Stimulated activated CD4-positive, alpha-beta T cell treated with anti-CD3 and anti-CD28 coated beads, Interleukin-12 subunit alpha, Interleukin-12 subunit beta, amount 100 ng/mL, for 4 hours (primary cell): ENCODE measurements around the gene RAP1GDS1.
"Not testable (repeated sequence)": the region's sequence is repeated elsewhere in the genome, so short reads cannot be mapped to it uniquely, and the experiment has no call there.

Experiments used
- DNase-seq: peaks from one replicate; pipeline ENCODE4 v3.0.0-alpha.2; 2020

RAP1GDS1 gene

DNA sequence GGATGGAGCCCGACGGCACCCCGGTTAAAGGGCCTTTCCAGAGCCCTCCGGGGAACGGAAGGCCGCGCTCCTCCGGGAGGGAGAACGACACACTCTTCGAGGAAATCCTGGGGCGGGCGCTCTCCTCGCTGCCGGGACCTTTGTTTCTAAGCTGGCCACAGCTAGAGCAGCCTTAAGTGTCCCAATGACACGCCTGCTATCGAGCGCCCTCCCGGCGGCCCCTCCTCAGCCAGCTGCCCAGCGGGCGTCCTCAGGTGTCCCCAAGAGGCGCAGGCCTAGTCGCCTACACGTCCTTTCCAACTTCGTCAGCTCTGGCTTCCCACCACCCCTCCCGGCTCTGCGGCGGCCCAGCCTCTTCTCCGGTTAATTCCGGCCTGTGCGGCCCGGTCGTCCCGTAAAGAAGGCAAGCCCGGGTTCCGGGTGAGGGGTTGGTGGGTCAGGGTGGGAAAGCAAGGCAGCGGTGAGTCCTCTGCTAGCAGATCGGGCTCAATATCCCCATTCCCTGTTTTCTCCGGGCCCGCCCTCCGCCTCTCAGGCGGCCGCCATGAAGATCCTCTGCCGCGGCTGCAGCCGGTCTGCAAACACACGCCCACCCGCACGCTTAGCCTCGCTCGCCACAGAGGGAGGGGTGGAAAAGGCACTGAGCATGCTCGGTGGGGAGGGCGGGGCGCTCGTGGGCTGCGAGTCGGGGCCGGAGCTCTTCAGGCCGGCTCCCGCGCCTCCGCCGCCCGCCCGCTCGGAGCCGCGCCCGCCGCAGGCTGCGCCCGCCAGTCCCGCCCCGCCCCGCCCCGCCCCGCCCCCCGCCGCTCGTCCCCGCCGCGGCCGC lies at the start of gene RAP1GDS1:
Gene RAP1GDS1 (plus strand): TSS at position 806 of the 826 bp plus-strand sequence. CDS start 182 bp downstream, outside the sequence.
- peak; percentile 93 for DNase-seq

DNA sequence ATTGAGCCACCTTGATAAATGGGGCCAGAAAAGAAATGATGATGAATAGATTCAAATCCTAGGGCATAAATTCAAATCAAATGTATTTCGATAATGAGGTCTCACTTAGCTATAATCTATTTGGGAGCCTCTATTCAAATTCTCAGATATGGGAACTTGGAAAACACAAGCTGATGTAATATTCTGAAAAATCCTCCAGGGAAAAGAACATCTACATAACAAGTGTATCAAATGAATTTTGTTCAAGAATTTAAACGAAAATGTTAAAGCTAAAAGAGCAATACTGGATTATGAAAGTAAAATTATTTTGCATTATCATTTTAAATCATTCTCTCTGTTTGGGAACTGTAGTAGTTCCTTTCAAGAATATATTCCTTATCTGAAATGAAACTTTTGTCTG lies 38.9 kb upstream of the RAP1GDS1 start:
- DNase-seq = no peak

DNA sequence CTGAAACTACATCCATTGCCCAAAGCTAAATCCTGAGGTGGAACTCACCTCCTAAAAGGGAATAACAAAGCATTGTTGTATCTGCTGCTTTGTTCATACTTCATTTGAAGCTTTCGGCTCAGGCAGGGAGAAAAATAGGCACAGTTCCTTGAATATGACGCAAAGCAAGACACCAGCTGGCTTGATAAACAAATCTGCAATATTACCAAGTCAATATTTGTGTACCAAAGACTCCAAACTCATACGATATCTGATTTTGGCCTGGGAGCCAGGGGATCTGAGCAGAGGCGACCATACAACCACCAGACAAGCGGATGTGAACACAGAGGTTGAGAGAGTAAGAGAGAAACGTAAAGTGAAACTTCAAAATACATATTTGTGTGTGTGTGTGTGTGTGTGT lies 34.8 kb upstream of the RAP1GDS1 start:
- DNase-seq = no peak

DNA sequence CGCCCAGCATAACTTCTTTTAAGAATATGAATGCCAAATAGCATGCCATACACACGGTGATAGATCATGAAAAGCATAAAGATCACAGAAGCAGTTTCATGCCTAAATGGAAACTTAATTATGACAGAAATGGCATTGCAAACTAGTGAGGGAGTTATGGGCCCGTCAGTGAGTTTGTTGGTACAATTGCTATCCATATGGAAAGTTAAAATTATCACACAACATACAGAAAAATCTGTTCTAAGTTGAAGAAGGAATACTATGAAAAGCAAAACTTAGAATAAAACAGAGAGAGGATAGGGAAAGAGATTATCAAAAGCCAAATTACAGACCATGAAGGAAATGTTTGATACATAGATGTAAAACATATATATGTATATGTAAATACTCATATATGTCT lies 30.2 kb upstream of the RAP1GDS1 start:
- DNase-seq = no peak

DNA sequence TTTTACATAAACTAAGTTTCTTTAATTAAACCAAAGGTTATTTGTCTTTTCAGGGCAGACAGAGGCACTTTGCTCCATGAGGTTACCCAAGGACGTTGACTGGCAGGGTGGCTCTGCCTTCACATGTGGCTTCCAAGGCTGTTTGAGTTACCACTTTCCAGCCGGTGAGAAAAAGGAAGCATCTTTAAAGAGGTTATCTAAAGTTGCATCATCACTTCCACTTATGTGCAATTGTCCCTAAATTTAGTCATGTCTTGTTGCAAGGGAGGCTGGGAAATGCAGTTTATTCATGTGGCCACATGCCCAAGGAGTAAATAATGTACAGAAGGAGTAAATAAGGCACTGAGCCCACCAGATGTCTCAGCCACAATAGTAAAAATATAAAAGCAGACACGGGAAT lies 29.0 kb upstream of the RAP1GDS1 start:
- DNase-seq = no peak

DNA sequence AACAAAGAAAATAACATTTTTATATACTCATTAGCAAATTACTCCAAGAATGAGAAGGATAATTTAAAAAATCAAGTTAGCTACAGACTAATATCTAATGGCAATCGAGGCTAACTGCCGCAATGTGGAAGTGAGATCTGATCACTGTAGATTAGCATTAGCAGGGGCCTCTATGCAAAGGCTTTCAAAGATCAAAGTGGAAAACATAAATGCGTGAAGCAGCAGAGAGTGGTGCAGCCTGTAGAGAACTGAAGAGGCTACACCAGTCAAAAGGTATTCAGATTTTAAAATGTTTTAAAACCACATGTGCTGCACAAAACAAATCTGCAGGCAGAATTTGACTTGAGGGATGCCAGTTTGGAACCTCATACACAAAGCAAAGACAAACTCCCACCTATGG lies 24.0 kb upstream of the RAP1GDS1 start:
- no peak for DNase-seq

DNA sequence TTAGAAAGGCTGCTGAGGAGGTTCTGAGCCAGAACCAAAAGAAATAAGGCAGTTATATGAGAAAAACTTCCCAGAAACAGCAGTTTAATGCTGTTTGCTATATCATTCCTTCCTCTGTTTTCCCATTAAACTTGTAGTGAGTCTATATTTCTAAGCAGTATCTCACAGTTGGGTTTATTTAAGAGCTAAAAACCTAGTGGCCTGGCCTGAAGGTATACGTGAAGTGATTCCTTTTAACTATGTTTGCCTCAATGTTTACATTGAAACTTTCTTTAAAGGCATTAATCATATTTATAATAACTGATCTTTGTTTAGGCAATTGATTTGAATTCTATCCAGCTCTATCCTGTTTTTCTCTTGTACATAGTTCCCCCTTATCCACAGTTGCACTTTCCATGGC lies 19.1 kb upstream of the RAP1GDS1 start:
- DNase-seq = no peak

DNA sequence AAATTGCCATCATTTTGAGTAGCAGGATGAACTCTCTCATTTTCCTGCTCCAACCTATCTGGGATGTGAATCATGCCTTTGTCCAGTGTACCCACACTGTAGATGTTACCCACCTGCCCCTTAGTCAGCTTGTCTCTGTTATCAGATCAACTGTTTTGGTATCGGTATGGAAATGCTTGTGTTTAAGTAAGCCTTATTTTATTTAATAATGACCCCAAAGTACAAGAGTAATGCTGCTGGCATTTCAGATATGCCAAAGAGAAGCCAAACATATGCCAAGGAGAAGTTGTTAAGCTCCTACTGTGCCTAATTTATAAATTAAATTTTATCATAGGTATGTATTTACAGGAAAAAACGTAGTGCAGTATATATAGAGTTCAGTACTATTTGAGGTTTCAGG lies 18.6 kb upstream of the RAP1GDS1 start:
- DNase-seq = no peak

GRCh38 chr4:98245226-98245625 lies 16.0 kb upstream of the RAP1GDS1 start:
- DNase-seq = no peak

DNA sequence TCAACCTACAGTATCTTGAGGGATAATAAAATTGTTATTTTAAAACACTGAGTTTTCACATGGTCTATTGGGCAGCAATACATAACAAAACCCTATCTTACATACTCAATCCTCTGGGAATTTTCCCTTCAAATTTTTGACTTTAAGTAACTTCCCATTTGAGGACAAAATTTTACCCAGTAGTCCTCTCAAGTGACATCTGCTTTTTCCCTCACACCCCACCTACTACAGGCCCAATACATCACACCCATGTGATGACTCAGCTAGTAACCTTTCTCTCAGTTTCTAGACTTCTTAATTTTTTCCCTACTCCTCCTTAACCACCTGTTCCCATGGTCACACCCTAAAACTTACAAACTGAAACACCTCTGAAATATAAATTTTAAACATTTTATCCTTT lies 12.2 kb upstream of the RAP1GDS1 start:
- no peak for DNase-seq

GRCh38 chr4:98249831-98250230 lies 11.4 kb upstream of the RAP1GDS1 start:
- DNase-seq = no peak

- no peak for DNase-seq
Measured at GRCh38 chr4:98253499-98253898, 7.7 kb upstream of the RAP1GDS1 start.

GRCh38 chr4:98260047-98260578 lies 1.1 kb upstream of the RAP1GDS1 start:
- no peak for DNase-seq

DNA sequence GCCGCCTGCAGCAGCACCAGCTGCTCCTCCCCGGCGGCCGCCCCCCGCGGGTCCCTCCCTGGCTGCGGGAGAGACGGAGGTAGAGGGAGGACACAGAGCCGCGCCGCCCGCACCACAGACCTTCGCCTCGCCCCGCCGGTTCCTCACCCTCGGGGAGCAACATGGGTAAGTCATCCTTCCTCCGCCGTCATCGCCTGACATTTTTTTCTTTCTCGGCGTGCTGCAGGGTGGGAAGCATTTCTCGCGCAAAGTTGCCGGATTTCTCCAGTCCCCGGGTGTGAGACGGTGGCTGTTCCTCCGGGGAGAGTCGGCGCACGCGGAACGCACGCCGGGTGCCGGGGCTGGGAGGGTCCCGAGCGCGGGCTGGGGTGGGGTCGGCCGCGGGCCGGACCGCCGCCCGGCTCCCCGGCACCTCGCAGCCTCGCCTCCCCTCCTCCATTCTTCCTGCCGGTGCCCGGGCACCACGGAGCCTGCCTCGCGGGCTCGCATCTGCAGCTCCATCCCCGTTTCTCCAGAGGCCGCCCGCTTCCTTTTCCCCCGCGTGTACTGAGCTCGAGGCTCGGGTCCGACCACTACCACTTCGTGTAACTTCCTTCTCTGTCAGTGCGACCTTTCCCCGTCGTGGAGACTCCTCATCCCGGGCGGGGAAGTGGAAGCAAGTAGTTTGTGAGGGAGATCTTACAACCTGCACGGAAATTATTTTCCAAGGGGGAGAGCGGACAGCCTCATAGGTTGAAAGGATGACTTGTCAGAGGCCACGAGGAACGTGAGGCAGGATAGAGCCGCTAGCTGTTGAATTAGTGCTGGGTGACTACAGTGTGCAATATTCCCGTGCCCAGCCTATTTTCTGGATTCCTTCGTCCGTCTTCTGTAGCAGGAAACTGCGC lies 464 bp downstream of the RAP1GDS1 start:
- DNase-seq = no peak

DNA sequence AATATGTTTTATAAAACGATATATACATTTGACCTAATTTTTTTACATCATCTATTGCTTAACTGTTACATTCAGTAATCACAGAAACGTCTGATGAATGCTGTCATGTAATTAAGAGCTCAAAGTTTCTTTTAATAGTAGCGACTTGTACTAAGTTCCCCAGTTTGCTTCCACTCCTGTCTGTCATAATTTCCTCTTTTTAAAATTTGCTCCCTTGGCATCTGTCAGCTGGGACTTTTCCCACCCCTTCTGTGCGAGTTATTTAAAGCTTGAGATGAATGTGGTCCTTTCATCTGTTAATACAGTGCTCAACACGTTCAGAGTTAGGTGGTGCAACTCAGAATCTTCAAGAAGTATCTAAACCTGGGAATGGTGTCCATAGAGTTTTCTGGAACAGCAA lies 1.2 kb downstream of the RAP1GDS1 start:
- no peak for DNase-seq

DNA sequence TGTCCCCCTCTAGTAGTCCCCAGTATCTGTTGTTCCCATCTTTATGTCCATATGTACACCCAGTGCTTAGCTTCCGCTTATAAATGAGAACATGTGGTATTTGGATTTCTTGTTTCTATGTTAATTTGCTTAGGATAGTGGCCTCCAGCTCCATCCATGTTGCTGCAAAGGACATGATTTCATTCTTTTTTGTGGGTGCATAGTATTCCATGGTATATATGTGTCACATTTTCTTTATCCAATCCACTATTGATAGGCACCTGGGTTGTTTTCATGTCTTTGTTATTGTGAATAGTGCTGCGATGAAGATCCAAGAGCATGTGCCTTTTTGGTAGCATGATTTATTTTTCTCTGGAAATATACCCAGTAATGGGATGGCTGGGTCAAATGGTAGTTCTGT lies 6.3 kb downstream of the RAP1GDS1 start:
- DNase-seq = no peak

DNA sequence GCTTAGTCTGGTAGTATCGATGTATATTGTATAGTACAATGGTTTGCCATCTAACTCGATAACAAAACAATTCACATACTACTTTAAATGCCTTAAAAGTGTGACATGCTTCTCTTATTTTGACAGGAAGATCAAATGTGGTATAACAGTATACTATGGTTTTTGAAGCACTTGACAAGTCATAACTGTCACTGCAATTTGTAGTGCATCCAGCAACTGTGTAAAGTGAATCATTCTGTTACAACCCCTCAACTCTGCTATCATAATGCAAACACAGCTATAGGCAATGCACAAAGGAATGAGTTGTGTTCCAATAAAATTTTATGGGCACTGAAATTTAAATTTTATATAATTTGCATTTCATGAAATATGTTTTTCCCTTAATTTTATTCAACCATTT lies 14.0 kb downstream of the RAP1GDS1 start:
- DNase-seq = no peak

- DNase-seq = no peak
Measured at GRCh38 chr4:98283219-98284189, 22.3 kb downstream of the RAP1GDS1 start.

GRCh38 chr4:98284640-98285046 lies 23.5 kb downstream of the RAP1GDS1 start:
- no peak for DNase-seq

- no peak for DNase-seq
Measured at GRCh38 chr4:98285676-98286075, 24.5 kb downstream of the RAP1GDS1 start.

GRCh38 chr4:98287328-98287727 lies 26.1 kb downstream of the RAP1GDS1 start:
- no peak for DNase-seq

GRCh38 chr4:98288671-98289070 lies 27.5 kb downstream of the RAP1GDS1 start:
- not testable (repeated sequence) for DNase-seq

- DNase-seq = no peak
Measured at GRCh38 chr4:98289375-98289774, 28.2 kb downstream of the RAP1GDS1 start.
